HG03457 (cell line): Measurements from ENCODE around the gene NBEAL1.
"Not testable (repeated sequence)": the region's sequence is repeated elsewhere in the genome, so short reads cannot be mapped to it uniquely, and the experiment has no call there.

Experiments
- ATAC-seq: cut with Tn5 transposase; IDR thresholded peaks from one replicate; pipeline ENCODE4 v1.9.1; 2021; ENCODE audit warnings: moderate number of reproducible peaks; ENCODE audit not compliant: unreplicated experiment

Gene NBEAL1

DNA sequence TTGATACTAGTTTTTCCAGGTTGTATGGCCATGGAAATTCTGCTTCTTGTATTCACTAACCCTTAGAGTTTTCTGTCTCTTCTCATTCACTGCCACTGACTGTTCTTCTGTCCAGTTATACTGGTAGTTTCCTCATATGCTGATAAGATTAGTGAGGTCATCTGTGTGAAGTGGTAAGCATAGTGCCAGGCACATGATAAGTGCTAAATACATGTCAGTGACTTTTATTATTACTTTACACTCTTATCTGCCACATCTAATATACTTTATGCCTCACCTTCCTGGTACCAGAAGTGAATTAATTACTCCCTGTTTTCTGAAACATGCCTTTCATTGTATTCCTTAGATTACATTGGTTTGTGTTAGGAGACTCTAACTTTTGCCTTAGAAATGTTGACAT is 91.3 kb downstream of the NBEAL1 start:
- ATAC-seq = no peak

DNA sequence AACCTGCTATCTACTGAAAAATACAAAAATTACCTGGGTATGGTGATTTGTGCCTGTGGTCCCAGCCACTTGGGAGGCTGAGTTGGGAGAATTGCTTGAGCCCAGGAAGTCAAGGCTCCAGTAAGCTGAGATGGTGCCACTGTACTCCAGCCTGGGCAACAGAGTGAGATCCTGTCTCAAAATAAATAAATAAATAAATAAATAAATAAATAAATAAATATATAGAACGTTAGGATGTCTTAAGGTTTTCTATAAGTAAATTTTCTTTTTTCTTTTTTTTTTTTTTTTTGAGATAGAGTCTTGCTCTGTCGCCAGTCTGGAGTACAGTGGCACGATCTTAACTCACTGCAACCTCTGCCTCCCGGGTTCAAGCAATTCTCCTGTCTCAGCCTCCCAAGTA is 95.8 kb downstream of the NBEAL1 start:
- not testable (repeated sequence) for ATAC-seq

DNA sequence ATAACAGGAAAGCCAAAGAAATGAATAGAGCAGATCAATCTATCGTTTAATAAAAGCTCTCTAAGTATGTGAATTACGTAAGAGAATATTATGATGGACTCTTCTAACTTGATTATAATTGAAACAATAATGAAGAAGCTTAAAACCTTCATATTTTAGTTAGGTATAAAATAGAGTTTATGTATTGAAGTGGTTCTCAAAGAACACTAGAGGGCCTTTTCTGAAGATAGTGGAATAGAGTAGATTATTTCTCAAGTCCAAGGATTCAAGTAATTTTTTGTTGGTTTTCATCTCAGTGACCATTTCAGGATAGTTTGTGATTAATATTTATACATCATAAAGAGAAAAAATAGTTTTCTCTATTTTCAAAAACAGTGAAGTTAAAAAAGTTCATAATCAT is 97.7 kb downstream of the NBEAL1 start:
- no peak for ATAC-seq

DNA sequence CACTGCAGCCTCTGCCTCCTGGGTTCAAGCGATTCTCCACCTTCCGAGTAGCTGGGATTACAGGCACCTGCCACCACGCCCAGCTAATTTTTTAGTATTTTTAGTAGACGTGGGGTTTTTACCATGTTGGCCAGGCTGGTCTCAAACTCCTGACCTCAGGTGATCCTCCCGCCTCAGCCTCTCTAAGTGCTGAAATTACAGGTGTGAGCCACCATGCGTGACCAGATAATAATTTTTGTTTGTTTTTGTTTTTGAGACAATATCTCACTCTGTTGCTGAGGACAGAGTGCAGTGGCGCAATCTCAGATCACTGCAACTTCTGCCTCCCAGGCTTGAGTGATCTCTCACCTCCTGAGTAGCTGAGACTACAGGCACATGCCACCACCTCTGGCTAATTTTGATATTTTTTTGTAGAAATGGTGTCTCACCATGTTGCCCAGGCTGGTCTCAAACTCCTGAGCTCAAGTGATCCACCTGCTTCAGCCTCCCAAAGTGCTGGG is 100.6 kb downstream of the NBEAL1 start:
- ATAC-seq = not testable (repeated sequence)

DNA sequence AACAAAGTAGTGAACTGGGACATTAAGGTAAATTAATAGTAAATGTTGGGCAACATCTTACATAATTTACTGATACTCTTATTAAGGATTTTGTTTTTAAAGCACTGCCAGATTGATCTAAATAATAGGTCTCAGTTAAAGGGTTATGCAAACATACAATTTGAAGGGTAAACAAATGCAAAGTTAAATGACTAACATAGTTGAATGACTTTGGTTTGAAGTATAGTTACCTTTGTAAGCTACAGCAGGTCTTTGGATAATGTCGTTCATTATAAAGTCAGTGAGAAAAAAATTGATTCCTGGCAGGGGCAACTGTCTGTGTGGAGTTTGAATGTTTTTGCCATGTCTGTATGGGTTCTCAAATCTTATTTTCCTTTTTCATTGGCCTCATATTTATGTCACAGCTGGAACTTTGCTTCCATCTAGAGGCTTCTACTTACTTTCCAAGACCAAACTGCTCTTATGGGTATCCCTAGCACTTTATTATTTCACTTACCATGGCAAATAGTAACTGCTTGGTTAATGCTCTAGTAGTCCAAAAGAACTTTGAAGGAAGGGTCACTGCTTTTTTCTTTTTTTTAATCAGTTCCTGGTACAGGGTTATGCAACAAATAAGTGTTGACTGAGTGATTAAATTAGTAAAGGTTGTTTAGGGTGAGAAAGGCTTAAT is 107.8 kb downstream of the NBEAL1 start:
- ATAC-seq = no peak

DNA sequence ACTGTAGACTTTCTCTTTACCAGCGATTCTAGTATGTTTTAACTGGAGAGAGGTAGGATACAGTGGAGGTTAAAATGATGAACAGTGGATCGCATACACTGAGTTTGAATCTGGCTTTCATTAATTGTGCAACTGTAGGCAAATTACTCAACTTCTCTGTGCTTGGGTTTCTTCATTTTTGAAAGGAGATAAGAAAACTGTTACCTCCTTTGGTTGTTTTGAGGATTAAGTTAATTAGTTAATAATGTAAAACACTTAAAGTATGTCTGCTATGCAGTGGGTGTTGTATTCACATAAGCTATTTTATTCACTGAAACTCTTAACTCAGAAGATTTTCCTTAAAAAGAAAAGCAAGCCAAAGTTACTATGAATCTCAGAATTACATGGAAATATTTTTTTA is 112.3 kb downstream of the NBEAL1 start:
- no peak for ATAC-seq

DNA sequence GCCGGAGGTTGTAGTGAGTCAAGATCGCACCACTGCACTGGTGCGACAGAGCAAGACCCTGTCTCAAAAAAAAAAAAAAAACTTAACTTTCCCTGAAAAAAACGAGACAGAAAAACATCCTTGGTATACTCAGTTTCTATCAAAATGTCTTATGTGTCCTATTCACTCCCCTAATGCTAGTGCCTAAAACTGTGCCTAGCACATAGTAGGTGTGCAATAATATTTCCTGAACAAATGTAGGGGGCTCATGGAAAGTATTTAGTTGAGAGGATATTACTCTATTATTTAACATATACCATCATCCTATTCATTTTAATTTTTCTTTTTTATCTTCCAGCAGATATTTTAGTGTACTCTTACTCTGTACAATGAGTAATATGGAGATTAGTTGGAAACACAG is 120.4 kb downstream of the NBEAL1 start:
- no peak for ATAC-seq

DNA sequence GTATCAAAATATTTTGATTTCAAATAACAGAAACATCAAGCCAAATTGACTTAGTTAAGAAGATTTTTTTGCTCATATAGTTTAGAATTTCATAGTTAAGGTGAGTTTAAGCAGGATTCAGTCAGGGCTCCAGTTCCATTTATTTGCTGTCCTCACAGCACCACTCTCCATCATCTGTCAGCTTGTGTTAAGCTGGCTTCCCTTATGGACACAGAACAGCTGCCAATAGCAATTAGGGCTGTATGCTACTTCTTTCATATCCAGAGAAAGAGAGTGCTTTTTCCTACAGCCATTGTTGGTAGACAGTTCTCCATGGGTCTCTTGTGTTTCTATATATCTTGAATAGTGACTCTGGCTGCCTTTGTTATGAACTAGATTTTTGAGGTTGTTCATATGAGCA is 128.7 kb downstream of the NBEAL1 start:
- no peak for ATAC-seq

DNA sequence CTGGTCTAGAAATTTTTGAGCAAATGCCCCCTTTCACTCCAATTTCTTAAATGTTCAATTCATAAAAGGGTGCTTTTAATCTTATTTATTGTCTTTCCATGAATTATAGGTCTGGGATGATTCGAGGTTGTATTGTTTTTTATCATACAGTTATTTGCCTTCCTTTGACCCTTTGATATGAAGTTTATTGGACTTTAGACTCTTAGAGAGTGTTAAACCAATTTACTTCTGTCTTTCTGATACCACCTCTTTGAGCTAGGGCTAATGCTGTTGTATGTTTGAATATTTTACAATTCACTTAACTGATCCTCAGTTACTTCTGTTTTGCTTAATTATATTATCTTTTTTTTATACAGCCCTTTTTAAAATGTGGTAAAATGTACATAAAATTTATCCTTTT is 134.5 kb downstream of the NBEAL1 start:
- no peak for ATAC-seq

DNA sequence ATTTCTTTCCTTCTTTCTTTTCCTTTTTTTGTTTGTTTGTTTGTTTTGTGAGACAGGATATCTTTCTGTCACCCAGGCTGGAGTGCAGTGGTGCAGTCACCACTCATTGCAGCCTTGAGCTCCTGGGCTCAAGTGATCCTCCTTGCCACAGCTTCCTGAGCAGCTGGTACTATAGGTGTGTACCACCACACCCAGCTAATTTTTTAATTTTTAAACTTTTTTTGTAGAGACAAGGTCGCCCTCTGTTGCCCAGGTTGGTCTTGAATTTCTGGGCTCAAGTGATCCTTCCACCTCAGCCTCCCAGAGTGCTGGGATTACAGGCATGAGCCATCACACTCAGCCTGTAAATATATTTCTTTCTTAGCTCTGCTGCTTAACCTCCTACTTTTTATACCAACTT is 140.7 kb downstream of the NBEAL1 start:
- ATAC-seq = no peak

DNA sequence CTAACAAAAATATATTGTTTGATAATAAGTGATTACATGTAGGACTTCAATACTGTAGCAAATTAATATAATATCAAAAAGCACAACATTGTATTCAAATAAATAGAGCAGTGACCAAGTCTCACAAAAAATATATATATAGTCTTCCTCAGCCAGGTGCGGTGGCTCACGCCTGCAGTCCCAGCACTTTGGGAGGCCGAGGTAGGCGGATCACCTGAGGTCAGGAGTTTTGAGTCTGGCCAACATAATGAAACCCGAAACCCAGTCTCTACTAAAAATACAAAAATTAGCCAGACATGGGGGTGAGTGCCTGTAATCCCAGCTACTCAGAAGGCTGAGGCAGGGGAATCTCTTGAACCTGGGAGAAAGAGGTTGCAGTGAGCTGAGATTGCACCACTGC is 148.0 kb downstream of the NBEAL1 start:
- ATAC-seq = not testable (repeated sequence)

DNA sequence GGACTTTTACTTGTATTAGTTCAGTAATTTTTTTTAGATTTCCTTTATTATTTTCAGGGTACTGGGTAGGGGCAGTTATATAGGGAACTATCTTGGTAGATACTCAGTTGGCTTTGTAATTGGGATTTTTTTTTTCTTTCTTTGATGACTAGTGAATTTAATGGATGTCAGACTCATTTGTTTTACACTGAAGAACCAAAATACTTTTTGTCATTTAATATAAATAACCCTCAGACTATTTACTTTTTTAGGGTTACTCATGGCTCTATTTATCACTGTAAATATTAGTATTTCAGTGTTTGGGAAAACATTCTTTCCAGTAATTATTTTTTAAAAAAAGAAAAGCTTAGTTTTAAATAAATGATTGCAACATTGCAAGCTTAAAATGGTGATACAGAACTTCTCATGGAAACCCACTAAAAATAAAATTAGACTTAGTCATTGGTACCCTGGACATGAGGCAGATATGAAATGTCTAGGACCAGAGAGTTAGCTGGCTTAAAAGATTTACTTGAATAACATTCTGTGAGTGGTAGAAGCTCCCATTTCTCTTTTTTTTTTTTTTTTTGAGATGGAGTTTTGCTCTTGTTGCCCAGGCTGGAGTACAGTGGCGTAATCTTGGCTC is 149.7 kb downstream of the NBEAL1 start:
- no peak for ATAC-seq

DNA sequence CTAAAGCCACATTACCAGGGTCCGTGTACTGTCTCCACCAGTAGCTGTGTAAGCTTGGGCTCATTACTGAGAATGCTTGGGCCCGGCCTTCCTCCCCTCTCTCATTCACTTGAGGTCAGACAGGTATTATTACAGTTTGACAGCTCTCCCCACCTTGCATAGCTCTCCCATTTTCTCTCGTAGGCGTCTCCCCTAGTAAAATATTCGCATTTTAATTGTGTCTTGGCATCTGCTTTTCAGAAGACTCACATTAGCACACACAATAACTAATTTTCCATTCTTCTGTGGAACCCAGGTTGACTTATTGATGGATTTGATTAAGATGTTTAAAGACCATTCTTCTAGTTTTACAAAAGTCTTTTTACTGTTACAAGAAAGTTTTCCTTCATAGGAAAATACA is 153.1 kb downstream of the NBEAL1 start:
- no peak for ATAC-seq

DNA sequence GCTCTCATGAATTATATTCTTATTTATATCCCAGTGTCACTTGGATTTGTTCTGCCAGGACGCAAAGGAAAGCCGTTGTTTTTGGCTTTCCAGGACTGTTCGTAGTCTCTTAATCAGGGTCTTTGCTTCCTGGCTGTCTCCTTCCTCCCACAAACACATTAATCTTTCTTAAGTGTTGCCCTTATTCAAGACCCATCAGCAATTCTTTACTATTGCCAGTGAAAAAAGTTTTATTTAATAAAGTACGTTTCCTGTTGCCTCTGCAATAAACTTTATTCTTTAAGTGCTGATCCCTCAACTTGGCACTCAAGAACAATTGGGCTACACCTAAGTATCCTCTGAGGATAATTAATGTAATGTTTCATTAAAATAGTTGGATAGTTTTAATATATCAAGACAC is 155.8 kb downstream of the NBEAL1 start:
- no peak for ATAC-seq

DNA sequence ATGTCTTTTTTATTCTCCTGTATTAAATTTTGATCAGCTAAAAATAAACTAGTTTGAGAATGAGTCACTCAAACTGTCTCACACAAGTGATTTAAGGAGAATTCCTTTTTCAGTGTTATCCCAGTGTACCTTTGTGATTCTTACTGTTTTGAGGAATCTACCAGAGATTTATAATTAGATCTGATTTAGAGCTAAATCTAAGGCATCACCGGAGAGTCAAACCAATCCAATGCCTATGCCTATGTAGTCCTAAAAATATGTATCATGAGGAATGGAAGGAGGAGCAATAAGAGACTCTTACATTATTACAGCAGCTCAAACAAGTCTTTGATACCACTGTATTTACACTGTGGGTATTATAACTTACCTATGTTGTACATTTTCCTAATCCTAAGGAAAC is 160.7 kb downstream of the NBEAL1 start:
- no peak for ATAC-seq

DNA sequence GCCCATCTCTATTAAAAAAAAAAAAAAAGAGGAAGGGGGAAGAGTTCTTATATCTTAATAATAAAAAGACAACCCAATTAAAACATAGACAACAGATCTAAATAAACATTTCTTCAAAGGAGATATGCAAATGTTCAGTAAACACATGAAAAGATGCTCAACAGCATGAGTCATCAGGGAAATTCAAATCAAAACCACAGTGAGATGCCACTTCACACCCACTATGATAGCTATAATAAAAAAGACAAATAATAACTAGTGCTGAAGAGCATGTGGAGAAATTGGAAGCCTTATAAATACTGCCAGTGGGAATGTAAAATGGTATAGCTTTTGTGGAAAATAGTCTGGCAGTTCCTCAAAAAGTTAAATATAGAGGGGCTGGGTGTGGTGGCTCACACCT is 162.7 kb downstream of the NBEAL1 start:
- ATAC-seq = no peak

DNA sequence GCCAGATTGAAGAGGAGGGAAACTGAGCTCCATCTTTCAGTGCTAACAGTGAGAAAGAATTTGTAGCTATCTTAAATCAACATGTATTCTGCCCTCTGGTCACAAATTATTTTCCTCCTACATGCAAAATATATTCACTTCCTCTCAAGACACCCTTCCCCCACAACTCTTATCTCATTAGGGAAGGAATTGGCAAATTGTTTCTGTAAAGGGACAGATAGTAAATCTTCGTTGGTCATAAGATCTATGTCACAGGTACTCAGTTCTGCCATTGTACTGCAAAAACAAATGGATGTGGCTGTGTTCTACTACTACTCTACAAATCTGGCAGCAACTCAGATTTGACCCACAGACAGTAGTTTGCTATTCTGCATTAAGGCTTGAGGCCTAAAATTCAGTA is 171.2 kb downstream of the NBEAL1 start:
- no peak for ATAC-seq

DNA sequence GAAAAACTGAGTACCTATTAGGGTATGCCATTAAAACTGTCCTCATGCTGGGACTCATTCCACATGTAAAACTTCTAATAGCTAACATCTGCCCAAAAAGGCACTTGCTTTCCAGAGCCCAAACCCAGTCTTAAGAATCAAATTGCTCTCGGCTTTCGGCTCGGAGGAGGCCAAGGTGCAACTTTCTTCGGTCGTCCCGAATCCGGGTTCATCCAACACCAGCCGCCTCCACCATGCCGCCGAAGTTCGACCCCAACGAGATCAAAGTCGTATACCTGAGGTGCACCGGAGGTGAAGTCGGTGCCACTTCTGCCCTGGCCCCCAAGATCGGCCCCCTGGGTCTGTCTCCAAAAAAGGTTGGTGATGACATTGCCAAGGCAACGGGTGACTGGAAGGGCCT is 175.9 kb downstream of the NBEAL1 start:
- not testable (repeated sequence) for ATAC-seq

DNA sequence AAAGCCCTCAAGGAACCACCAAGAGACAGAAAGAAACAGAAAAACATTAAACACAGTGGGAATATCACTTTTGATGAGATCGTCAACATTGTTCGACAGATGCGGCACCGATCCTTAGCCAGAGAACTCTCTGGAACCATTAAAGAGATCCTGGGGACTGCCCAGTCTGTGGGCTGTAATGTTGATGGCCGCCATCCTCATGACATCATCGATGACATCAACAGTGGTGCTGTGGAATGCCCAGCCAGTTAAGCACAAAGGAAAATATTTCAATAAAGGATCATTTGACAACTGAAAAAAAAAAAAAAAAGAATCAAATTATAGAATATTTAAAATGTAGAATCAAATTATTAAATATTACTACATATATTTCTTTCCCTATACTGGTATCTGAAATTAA is 176.4 kb downstream of the NBEAL1 start:
- ATAC-seq = not testable (repeated sequence)

DNA sequence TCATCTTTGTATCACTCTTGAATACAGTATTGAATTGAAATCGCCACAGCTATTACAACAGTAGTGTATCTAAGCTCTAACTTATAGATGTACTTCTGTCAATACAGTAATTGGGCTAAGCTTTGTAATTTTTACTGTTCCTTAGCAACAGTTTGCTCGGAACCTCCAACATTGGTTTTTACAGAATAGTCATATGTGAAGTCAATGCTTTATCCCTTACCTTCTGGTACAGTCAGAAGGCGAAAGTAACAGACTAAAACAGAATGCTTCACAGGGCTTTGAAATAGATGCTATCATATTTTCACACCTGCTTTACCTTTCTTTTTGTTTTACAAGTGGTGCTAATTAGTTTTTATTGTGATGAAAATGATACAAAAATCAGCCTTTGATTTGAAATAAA is 177.3 kb downstream of the NBEAL1 start:
- ATAC-seq = no peak

DNA sequence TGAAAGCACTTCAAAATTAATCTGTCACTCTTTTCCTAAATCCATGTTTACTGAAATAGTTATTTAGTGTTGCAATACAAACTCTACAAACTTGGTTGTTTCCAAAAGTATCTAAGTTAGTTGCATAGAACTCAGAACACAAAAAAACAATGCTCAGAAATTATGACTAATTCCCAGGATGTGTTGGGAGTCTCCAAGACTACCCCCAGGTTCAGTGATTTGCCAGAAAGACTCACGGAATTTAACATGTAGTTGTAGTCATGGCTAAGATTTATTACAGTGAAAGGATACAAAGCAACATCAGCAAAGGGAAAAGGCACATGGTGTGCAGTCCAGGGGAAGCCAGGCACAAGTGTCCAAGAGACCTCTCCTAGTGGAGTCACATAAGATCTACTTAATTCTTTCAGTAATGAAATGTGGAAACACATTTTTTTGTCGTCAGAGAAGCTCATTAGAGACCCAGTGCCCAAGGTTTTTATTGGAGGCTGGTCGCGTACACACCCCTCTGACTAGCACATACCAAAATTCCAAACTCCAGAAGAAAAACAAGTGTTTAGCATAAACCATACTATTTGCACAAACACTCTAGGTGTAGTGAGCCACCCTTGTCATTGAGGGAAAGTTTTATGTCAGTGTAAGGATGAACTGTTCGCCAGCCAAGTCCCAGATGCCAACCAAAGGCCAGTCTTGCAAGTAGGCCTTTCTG is 180.8 kb downstream of the NBEAL1 start:
- ATAC-seq = no peak

DNA sequence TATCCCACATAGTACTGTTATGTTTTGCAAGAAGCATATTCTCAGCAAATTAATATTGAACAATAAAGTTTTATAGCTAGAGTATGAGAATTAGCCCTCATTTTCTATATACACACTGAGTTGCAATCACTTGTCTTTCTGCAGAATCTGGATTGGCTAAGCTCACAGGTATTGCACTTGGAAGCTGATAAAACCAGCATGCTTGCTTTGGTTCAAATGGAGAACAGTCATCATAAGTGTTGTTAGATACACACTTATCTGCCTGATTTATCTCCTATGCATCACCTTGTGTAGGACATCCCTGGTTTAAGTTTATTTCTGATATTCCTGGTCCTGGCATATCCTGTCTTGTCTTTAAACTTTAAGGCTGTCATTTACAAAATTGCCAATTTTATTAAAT is 186.2 kb downstream of the NBEAL1 start:
- no peak for ATAC-seq
